Trophoblast cell (in vitro differentiated cells and primary cell): ENCODE results near the gene PRKN.

ENCODE experiments used
- DNase-seq, 2 donors: peaks; one replicate each; pipeline ENCODE4 v3.0.0-alpha.2; 2016
- H2AFZ ChIP-seq: 2 replicates; pipeline ENCODE4 v1.6.1; 2013; ENCODE audit warnings: low read length, moderate library complexity, mild to moderate bottlenecking; ENCODE audit not compliant: insufficient read depth, poor library complexity
- H2AK5ac ChIP-seq: 2 replicates; pipeline ENCODE4 v1.6.1; 2013; ENCODE audit warnings: mild to moderate bottlenecking, low read length
- H2BK120ac ChIP-seq: 2 replicates; pipeline ENCODE4 v1.6.1; 2013; ENCODE audit warnings: low read length, mild to moderate bottlenecking, moderate library complexity; ENCODE audit not compliant: insufficient read depth, poor library complexity
- H2BK12ac ChIP-seq: 2 replicates; pipeline ENCODE4 v1.6.1; 2013; ENCODE audit warnings: mild to moderate bottlenecking, low read length, moderate library complexity
- H2BK5ac ChIP-seq: 2 replicates; pipeline ENCODE4 v1.6.1; 2013; ENCODE audit warnings: low read length, low read depth, moderate library complexity, mild to moderate bottlenecking; ENCODE audit not compliant: poor library complexity
- H3K14ac ChIP-seq: 2 replicates; pipeline ENCODE4 v1.6.1; 2013; ENCODE audit warnings: mild to moderate bottlenecking, low read length
- H3K18ac ChIP-seq: 2 replicates; pipeline ENCODE4 v1.6.1; 2013; ENCODE audit warnings: mild to moderate bottlenecking, low read length
- H3K23ac ChIP-seq: 2 replicates; pipeline ENCODE4 v1.6.1; 2013; ENCODE audit warnings: low read length
- H3K27ac ChIP-seq: 2 replicates; pipeline ENCODE4 v1.5.1; 2013; ENCODE audit warnings: low read depth, mild to moderate bottlenecking, inconsistent platforms, low read length, moderate library complexity
- H3K27me3 ChIP-seq: 2 replicates; pipeline ENCODE4 v1.6.1; 2013; ENCODE audit warnings: inconsistent platforms, mild to moderate bottlenecking, low read length, moderate library complexity; ENCODE audit not compliant: insufficient read depth
- H3K36me3 ChIP-seq, 2 experiments: 1 replicate in 1 of 2; 2 replicates in 1 of 2; pipeline ENCODE4 v1.6.1; 2013; ENCODE audit warnings: low read length in 2 of 2, mild to moderate bottlenecking in 2 of 2, moderate library complexity in 1 of 2; ENCODE audit not compliant: insufficient read depth in 2 of 2, control insufficient read depth in 1 of 2
- H3K4ac ChIP-seq: 2 replicates; pipeline ENCODE4 v1.6.1; 2013; ENCODE audit warnings: low read depth, mild to moderate bottlenecking, low read length, moderate library complexity
- H3K4me1 ChIP-seq, 2 experiments: 1 replicate in 1 of 2; 2 replicates in 1 of 2; pipeline ENCODE4 v1.6.1; 2013; ENCODE audit warnings: low read length in 2 of 2, mild to moderate bottlenecking in 2 of 2, moderate library complexity in 1 of 2; ENCODE audit not compliant: insufficient read depth in 2 of 2, control insufficient read depth in 1 of 2
- H3K4me2 ChIP-seq: 2 replicates; pipeline ENCODE4 v1.6.1; 2013; ENCODE audit warnings: inconsistent platforms, mild to moderate bottlenecking, low read length, moderate library complexity
- H3K4me3 ChIP-seq: 2 replicates; pipeline ENCODE4 v1.5.1; 2013; ENCODE audit warnings: mild to moderate bottlenecking, low read depth, low read length, inconsistent platforms
- H3K79me1 ChIP-seq: one replicate; pipeline ENCODE4 v1.6.1; 2013; ENCODE audit warnings: low read length
- H3K79me2 ChIP-seq: 2 replicates; pipeline ENCODE4 v1.6.1; 2013; ENCODE audit warnings: low read length, mild to moderate bottlenecking; ENCODE audit not compliant: control insufficient read depth, insufficient read depth, poor library complexity
- H3K9ac ChIP-seq: 2 replicates; pipeline ENCODE4 v1.6.1; 2013; ENCODE audit warnings: mild to moderate bottlenecking, low read length
- H3K9me3 ChIP-seq: 2 replicates; pipeline ENCODE4 v1.6.1; 2013; ENCODE audit warnings: low read depth, mild to moderate bottlenecking, control low read depth, inconsistent platforms, low read length; ENCODE audit not compliant: insufficient read depth
- H4K12ac ChIP-seq: 2 replicates; pipeline ENCODE4 v1.6.1; 2013; ENCODE audit warnings: low read depth, mild to moderate bottlenecking, low read length, moderate library complexity
- H4K8ac ChIP-seq: 2 replicates; pipeline ENCODE4 v1.6.1; 2013; ENCODE audit warnings: low read depth, mild to moderate bottlenecking, low read length, moderate library complexity
- H4K91ac ChIP-seq: one replicate; pipeline ENCODE4 v1.6.1; 2013; ENCODE audit warnings: low read depth, mild to moderate bottlenecking, low read length, moderate library complexity
- WGBS: extraction: QIAGEN DNeasy Blood & Tissue Kit; methylation state at CpG from one replicate; pipeline ENCODE4 v1.1.7; 2013; ENCODE audit warnings: missing lambda C conversion rate; ENCODE audit not compliant: insufficient read length, insufficient coverage; ENCODE audit errors: extremely low coverage; 5-methylcytosine and 5-hydroxymethylcytosine counted together

The PRKN gene

GRCh38 chr6:162026843-162027242, 700.7 kb downstream of the PRKN start:
- H3K9me3 ChIP-seq = peaks cover 2% of the 10 kb centered on the region
- no peak overlapping the region for H4K91ac ChIP-seq
- DNase-seq = no peak
- H2BK120ac ChIP-seq = no peak overlapping the region
- no peaks in the 10 kb centered on the region for H3K27me3 ChIP-seq
- H3K79me1 ChIP-seq = no peaks in the 10 kb centered on the region
- H3K27ac ChIP-seq = no peak overlapping the region
- H4K8ac ChIP-seq = no peak overlapping the region
- H2AFZ ChIP-seq = no peak overlapping the region
- no peak overlapping the region for H3K4ac ChIP-seq
- H3K23ac ChIP-seq = no peak overlapping the region
- no peaks in the 10 kb centered on the region for H3K4me1 ChIP-seq
- no peak overlapping the region for H2AK5ac ChIP-seq
- no CpG with 5 or more reads among the region's 4 CpGs for WGBS
- no peak overlapping the region for H3K18ac ChIP-seq
- no peaks in the 10 kb centered on the region for H3K79me2 ChIP-seq
- no peak overlapping the region for H4K12ac ChIP-seq
- no peak overlapping the region for H3K4me3 ChIP-seq
- H3K14ac ChIP-seq = no peak overlapping the region
- no peak overlapping the region for H2BK5ac ChIP-seq
- H3K9ac ChIP-seq = no peak overlapping the region
- H2BK12ac ChIP-seq = no peak overlapping the region
- no peaks in the 10 kb centered on the region for H3K36me3 ChIP-seq
- no peak overlapping the region for H3K4me2 ChIP-seq

DNA sequence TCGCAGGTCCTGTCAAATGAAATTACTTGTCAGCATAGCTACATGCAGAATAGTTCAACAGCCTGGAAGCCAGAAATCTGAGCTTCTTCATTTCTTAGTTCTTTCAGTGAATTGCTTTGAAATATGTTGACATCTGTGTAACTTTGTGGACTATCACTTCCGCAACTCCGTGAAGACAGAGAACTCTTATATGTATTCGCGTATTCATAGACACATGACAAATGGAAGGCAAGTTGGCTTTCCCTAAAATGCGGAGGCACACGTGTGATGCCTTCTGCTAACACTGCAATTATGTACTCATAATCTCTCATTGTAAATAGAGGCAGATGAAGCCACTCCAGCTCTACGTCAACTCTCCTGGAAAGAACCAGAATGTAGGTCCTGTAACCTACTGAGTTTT, 701.5 kb downstream of the PRKN start:
- no peaks in the 10 kb centered on the region for H3K27me3 ChIP-seq
- DNase-seq = no peak
- H3K9me3 ChIP-seq = peaks cover 2% of the 10 kb centered on the region
- H3K4me3 ChIP-seq = no peak overlapping the region
- no peak overlapping the region for H2BK5ac ChIP-seq
- no peaks in the 10 kb centered on the region for H3K79me2 ChIP-seq
- H4K8ac ChIP-seq = no peak overlapping the region
- no peak overlapping the region for H3K9ac ChIP-seq
- H3K4me2 ChIP-seq = no peak overlapping the region
- no CpG with 5 or more reads among the region's 8 CpGs for WGBS
- no peak overlapping the region for H2BK12ac ChIP-seq
- H2BK120ac ChIP-seq = no peak overlapping the region
- no peak overlapping the region for H3K14ac ChIP-seq
- no peaks in the 10 kb centered on the region for H3K79me1 ChIP-seq
- no peak overlapping the region for H4K91ac ChIP-seq
- no peak overlapping the region for H4K12ac ChIP-seq
- no peak overlapping the region for H2AK5ac ChIP-seq
- H3K27ac ChIP-seq = no peak overlapping the region
- no peak overlapping the region for H3K23ac ChIP-seq
- H3K18ac ChIP-seq = no peak overlapping the region
- H3K4ac ChIP-seq = no peak overlapping the region
- no peak overlapping the region for H2AFZ ChIP-seq
- H3K36me3 ChIP-seq = no peaks in the 10 kb centered on the region
- no peaks in the 10 kb centered on the region for H3K4me1 ChIP-seq

- H3K27ac ChIP-seq = no peak overlapping the region
- no peak overlapping the region for H3K18ac ChIP-seq
- no peak for DNase-seq
Measured at GRCh38 chr6:162019349-162019748, 708.2 kb downstream of the PRKN start.

DNA sequence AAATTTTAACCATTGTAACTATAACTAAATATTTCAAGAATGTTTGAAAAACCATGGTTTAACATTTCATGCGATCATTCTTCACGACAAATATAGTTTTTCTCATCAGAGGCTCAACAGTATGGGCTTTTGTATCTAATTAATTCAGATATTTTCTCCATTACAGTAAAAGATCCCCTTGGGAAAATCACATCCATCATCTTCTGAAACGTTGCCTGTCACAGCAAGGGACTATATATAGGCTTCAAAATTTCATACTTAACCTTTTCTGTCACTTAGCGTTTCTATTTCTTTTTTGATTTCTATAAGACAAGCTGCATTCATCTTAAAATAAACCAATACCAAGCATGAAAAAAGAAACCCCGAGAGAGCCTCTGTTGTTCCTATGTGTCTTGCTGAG, 710.0 kb downstream of the PRKN start:
- WGBS = no CpG with 5 or more reads among the region's 5 CpGs
- Histone ChIP-seq H3K4me3 (no peak overlapping the region), H2AK5ac (no peak overlapping the region)

More at GRCh38 chr6:162019349-162019748, 708.2 kb downstream of the PRKN start:
- H3K4me1 ChIP-seq = peaks cover 0 to under 1% of the 10 kb centered on the region in 2 experiments
- H3K79me2 ChIP-seq = no peaks in the 10 kb centered on the region
- H3K9ac ChIP-seq = no peak overlapping the region
- no peak overlapping the region for H4K8ac ChIP-seq
- no peak overlapping the region for H3K4ac ChIP-seq
- no peak overlapping the region for H2BK5ac ChIP-seq
- H2AFZ ChIP-seq = no peak overlapping the region
- H2BK12ac ChIP-seq = no peak overlapping the region
- H3K36me3 ChIP-seq = no peaks in the 10 kb centered on the region
- no CpG with 5 or more reads among the region's 6 CpGs for WGBS
- no peak overlapping the region for H2AK5ac ChIP-seq
- no peak overlapping the region for H4K12ac ChIP-seq
- H3K9me3 ChIP-seq = peaks cover 2% of the 10 kb centered on the region
- H3K14ac ChIP-seq = no peak overlapping the region
- H2BK120ac ChIP-seq = no peak overlapping the region
- H3K23ac ChIP-seq = no peak overlapping the region
- H3K4me3 ChIP-seq = no peak overlapping the region
- H3K4me2 ChIP-seq = no peak overlapping the region
- H3K27me3 ChIP-seq = no peaks in the 10 kb centered on the region
- no peaks in the 10 kb centered on the region for H3K79me1 ChIP-seq
- H4K91ac ChIP-seq = no peak overlapping the region

More for the DNA sequence above, 710.0 kb downstream of the PRKN start:
- no peak for DNase-seq
- Histone ChIP-seq H4K8ac (no peak overlapping the region), H3K79me1 (no peaks in the 10 kb centered on the region), H3K9me3 (no peaks in the 10 kb centered on the region), H3K23ac (no peak overlapping the region), H3K36me3 (no peaks in the 10 kb centered on the region), H4K12ac (no peak overlapping the region), H3K4ac (no peak overlapping the region), H2BK12ac (no peak overlapping the region), H3K4me1 (peaks cover 3% of the 10 kb centered on the region in 2 experiments), H3K9ac (no peak overlapping the region), H3K4me2 (no peak overlapping the region), H2AFZ (no peak overlapping the region), H2BK5ac (no peak overlapping the region), H3K27me3 (no peaks in the 10 kb centered on the region), H3K14ac (no peak overlapping the region), H3K79me2 (no peaks in the 10 kb centered on the region), H2BK120ac (no peak overlapping the region), H4K91ac (no peak overlapping the region), H3K27ac (no peak overlapping the region), H3K18ac (no peak overlapping the region)
